ENCODE data around the gene CCDC178.

Gene CCDC178

DNA sequence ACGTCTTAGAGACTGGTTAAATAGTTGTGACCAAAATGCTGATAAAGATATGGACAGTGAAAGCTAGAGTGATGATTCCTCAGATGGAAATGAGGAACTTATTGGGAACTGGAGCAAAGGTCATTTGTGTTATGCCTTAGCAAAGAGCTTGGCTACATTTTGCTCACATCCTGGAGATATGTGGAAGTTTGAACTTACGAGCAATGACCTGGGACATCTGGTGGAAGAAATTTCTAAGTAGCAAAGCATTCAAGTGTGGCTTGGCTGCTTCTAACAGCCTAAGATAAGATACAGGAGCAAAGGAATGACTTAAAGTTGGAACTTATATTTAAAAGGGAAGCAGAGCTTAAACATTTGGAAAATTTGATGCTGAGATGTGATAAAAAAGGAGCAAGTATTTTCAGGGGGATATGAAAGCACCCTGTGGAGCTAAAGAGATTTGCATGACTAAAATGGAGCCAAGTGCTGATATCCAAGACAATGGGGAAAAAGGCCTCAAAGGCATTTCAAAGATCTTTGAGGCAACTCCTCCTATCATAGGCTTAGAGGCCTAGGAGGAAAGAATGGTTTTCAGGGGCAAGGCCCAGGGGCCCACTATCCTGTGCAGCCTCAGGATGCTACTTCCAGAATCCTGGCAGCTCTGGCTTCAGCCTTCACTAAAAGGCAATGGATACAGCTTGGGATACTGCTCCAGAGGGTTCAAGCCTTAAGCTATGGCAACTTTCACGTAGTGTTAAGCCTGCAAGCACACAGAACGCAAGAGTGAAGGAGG, 543.6 kb downstream of the CCDC178 start:
- Histone ChIP-seq H3K9me3 (ENCODE audit: insufficient read depth, low read length) (peaks cover 13% of the 10 kb centered on the region; the same call in 1 of the 2 replicates), H3K79me2 (ENCODE audit: insufficient read depth, low read length) (no peaks in the 10 kb centered on the region), H3K4me3 (ENCODE audit: insufficient read depth, low read length, poor library complexity, severe bottlenecking) (no peak overlapping the region), H3K27ac (ENCODE audit: low read depth, low read length) (no peak overlapping the region), H3K27me3 (ENCODE audit: low read length) (no peaks in the 10 kb centered on the region), H3K36me3 (ENCODE audit: low read length) (no peaks in the 10 kb centered on the region), H3K4me2 (ENCODE audit: low read depth, low read length, poor library complexity, severe bottlenecking) (no peak overlapping the region), H2AFZ (ENCODE audit: low read depth, low read length, severe bottlenecking) (no peak overlapping the region), H4K20me1 (ENCODE audit: low read depth, low read length) (no peaks in the 10 kb centered on the region), H3K9ac (ENCODE audit: low read length) (no peak overlapping the region), H3K9me2 (replicated peaks; ENCODE audit: insufficient read depth, low read length) (no peaks in the 10 kb centered on the region), H3F3A (ENCODE audit: insufficient read depth) (no peaks in the 10 kb centered on the region)
- TF ChIP-seq, protein P1, sequence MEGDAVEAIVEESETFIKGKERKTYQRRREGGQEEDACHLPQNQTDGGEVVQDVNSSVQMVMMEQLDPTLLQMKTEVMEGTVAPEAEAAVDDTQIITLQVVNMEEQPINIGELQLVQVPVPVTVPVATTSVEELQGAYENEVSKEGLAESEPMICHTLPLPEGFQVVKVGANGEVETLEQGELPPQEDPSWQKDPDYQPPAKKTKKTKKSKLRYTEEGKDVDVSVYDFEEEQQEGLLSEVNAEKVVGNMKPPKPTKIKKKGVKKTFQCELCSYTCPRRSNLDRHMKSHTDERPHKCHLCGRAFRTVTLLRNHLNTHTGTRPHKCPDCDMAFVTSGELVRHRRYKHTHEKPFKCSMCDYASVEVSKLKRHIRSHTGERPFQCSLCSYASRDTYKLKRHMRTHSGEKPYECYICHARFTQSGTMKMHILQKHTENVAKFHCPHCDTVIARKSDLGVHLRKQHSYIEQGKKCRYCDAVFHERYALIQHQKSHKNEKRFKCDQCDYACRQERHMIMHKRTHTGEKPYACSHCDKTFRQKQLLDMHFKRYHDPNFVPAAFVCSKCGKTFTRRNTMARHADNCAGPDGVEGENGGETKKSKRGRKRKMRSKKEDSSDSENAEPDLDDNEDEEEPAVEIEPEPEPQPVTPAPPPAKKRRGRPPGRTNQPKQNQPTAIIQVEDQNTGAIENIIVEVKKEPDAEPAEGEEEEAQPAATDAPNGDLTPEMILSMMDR (IDR thresholded peaks at IDR 0.05; ENCODE audit: insufficient read depth, low read length, poor library complexity, severe bottlenecking) = no peak
- no peak for TF ChIP-seq EZH2phosphoT487 (conservative IDR thresholded peaks at IDR 0.05; ENCODE audit: low read length)

DNA sequence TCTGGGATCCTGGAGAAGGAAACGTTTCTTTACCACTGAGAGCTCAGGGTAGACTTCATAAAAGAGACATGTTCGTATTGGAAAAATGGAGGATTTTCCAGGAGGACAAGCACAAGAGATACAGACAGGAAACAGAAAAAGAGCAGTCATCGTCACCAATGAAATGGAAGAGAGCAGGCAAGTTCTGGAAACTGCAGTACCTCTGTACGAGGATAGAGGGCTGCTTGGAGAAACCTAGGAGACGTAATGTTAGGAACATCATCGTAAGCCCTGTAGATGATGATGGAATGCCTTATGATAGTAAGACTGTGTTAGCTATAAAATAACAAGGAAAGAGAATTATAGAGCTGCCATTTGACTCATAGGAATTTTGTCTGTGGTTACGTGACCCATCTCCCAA, 546.6 kb downstream of the CCDC178 start:
- peaks cover 13% of the 10 kb centered on the region; the same call in 1 of the 2 replicates for H3K9me3 ChIP-seq (ENCODE audit: insufficient read depth, low read length)
- no peak overlapping the region for H3K4me3 ChIP-seq (ENCODE audit: insufficient read depth, low read length, poor library complexity, severe bottlenecking)
- H3K27me3 ChIP-seq (ENCODE audit: low read length) = no peaks in the 10 kb centered on the region
- H3F3A ChIP-seq (ENCODE audit: insufficient read depth) = no peaks in the 10 kb centered on the region
- no peak overlapping the region for H3K27ac ChIP-seq (ENCODE audit: low read depth, low read length)
- no peaks in the 10 kb centered on the region for H3K79me2 ChIP-seq (ENCODE audit: insufficient read depth, low read length)
- no peaks in the 10 kb centered on the region for H3K9me2 ChIP-seq (replicated peaks; ENCODE audit: insufficient read depth, low read length)
- TF ChIP-seq EZH2phosphoT487 (conservative IDR thresholded peaks at IDR 0.05; ENCODE audit: low read length) = no peak
- TF ChIP-seq, protein P1 (IDR thresholded peaks at IDR 0.05; ENCODE audit: insufficient read depth, low read length, poor library complexity, severe bottlenecking) = no peak
- no peaks in the 10 kb centered on the region for H3K36me3 ChIP-seq (ENCODE audit: low read length)
- no peak overlapping the region for H3K4me2 ChIP-seq (ENCODE audit: low read depth, low read length, poor library complexity, severe bottlenecking)
- H2AFZ ChIP-seq (ENCODE audit: low read depth, low read length, severe bottlenecking) = no peak overlapping the region
- no peaks in the 10 kb centered on the region for H4K20me1 ChIP-seq (ENCODE audit: low read depth, low read length)
- no peak overlapping the region for H3K9ac ChIP-seq (ENCODE audit: low read length)

DNA sequence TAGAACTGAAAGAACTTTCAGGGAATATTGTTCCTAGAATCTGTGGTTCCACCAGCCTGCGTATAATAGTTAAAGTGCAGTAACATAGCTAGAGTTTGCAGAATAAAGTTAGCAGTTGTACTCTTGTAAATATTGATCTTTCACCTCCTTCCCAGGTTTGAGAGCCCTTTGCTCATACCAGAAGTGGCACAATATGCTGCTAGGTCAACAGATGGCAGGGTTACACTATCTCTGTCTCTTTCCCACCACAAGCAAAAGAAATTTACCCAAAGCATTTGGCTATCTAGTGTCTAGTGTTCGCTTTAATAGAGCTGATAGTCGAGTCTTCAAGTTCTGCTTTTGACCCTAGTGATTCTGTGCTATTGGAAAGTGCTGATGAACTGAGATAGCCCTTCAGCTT, 548.7 kb downstream of the CCDC178 start:
- H3K4me3 ChIP-seq (ENCODE audit: insufficient read depth, low read length, poor library complexity, severe bottlenecking) = no peak overlapping the region
- peaks cover 2% of the 10 kb centered on the region; the same call in 1 of the 2 replicates for H3K9me3 ChIP-seq (ENCODE audit: insufficient read depth, low read length)
- H2AFZ ChIP-seq (ENCODE audit: low read depth, low read length, severe bottlenecking) = no peak overlapping the region
- no peak overlapping the region for H3K4me2 ChIP-seq (ENCODE audit: low read depth, low read length, poor library complexity, severe bottlenecking)
- no peaks in the 10 kb centered on the region for H3K9me2 ChIP-seq (replicated peaks; ENCODE audit: insufficient read depth, low read length)
- no peaks in the 10 kb centered on the region for H4K20me1 ChIP-seq (ENCODE audit: low read depth, low read length)
- no peak overlapping the region for H3K27ac ChIP-seq (ENCODE audit: low read depth, low read length)
- H3K79me2 ChIP-seq (ENCODE audit: insufficient read depth, low read length) = no peaks in the 10 kb centered on the region
- no peak overlapping the region for H3K9ac ChIP-seq (ENCODE audit: low read length)
- TF ChIP-seq EZH2phosphoT487 (conservative IDR thresholded peaks at IDR 0.05; ENCODE audit: low read length) = no peak
- no peaks in the 10 kb centered on the region for H3F3A ChIP-seq (ENCODE audit: insufficient read depth)
- no peaks in the 10 kb centered on the region for H3K36me3 ChIP-seq (ENCODE audit: low read length)
- no peaks in the 10 kb centered on the region for H3K27me3 ChIP-seq (ENCODE audit: low read length)

DNA sequence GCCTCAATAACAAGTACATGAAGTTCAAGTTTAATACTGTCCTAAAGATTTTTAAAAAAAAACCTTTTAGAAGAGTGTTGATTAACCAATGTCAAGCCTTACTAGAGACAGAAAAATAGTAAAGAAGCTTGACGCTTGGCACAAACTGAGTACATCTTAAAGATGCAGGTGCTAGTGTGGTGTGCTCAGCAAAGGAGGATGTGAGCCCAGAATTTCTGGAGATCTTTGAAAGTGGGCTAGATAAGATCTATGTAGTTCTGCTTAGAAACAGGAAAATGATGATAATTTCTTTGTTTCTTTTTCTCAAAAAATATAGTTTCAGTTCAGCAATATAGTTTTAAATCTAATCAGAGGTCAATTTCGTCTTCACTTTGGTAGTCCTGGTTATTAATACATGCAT, 549.4 kb downstream of the CCDC178 start:
- TF ChIP-seq, protein P1 (IDR thresholded peaks at IDR 0.05; ENCODE audit: insufficient read depth, low read length, poor library complexity, severe bottlenecking) = no peak
- no peak for TF ChIP-seq EZH2phosphoT487 (conservative IDR thresholded peaks at IDR 0.05; ENCODE audit: low read length)
- Histone ChIP-seq H3K9me2 (replicated peaks; ENCODE audit: insufficient read depth, low read length) (no peaks in the 10 kb centered on the region), H2AFZ (ENCODE audit: low read depth, low read length, severe bottlenecking) (no peak overlapping the region), H3K4me2 (ENCODE audit: low read depth, low read length, poor library complexity, severe bottlenecking) (no peak overlapping the region), H4K20me1 (ENCODE audit: low read depth, low read length) (no peaks in the 10 kb centered on the region), H3K4me3 (ENCODE audit: insufficient read depth, low read length, poor library complexity, severe bottlenecking) (no peak overlapping the region), H3K27ac (ENCODE audit: low read depth, low read length) (no peak overlapping the region), H3K36me3 (ENCODE audit: low read length) (no peaks in the 10 kb centered on the region), H3F3A (ENCODE audit: insufficient read depth) (no peaks in the 10 kb centered on the region), H3K27me3 (ENCODE audit: low read length) (no peaks in the 10 kb centered on the region), H3K9me3 (ENCODE audit: insufficient read depth, low read length) (no peaks in the 10 kb centered on the region), H3K79me2 (ENCODE audit: insufficient read depth, low read length) (no peaks in the 10 kb centered on the region), H3K9ac (ENCODE audit: low read length) (no peak overlapping the region)

Measured in SU-DHL-6 (cell line).